Loucy (cell line): Measurements from ENCODE around the gene DPF3.

Experiments
- H2AFZ ChIP-seq: fragments of 200-600 bp; sonication (generic); 2 replicates; pipeline ENCODE4 v1.6.0; 2016; ENCODE audit warnings: antibody characterized with exemption, mild to moderate bottlenecking, low read length, moderate library complexity
- H3F3A ChIP-seq: fragments of 200-600 bp; 2 replicates; pipeline ENCODE4 v1.6.0; 2016; ENCODE audit warnings: antibody characterized with exemption, low read depth, mild to moderate bottlenecking
- H3K27me3 ChIP-seq: fragments of 200-600 bp; sonication (generic); 2 replicates; pipeline ENCODE4 v1.6.1; 2014; ENCODE audit warnings: low read length, mild to moderate bottlenecking; ENCODE audit not compliant: insufficient read depth, poor library complexity, severe bottlenecking
- H3K36me3 ChIP-seq: fragments of 200-600 bp; sonication (generic); 2 replicates; pipeline ENCODE4 v1.6.1; 2016; ENCODE audit warnings: low read length; ENCODE audit not compliant: insufficient read depth
- H3K4me1 ChIP-seq: fragments of 200-600 bp; sonication (generic); 2 replicates; pipeline ENCODE4 v1.5.1; 2014; ENCODE audit warnings: low read length, mild to moderate bottlenecking; ENCODE audit not compliant: insufficient read depth, poor library complexity, severe bottlenecking
- H3K4me2 ChIP-seq: fragments of 200-600 bp; sonication (generic); 2 replicates; pipeline ENCODE4 v1.6.0; 2014; ENCODE audit warnings: antibody characterized with exemption, low read length, low read depth, mild to moderate bottlenecking; ENCODE audit not compliant: poor library complexity, severe bottlenecking
- H3K4me3 ChIP-seq: fragments of 200-600 bp; sonication (generic); 2 replicates; pipeline ENCODE4 v1.5.1; 2014; ENCODE audit warnings: low read length, mild to moderate bottlenecking, mixed read lengths; ENCODE audit not compliant: poor library complexity, severe bottlenecking
- H3K79me2 ChIP-seq: fragments of 200-600 bp; sonication (generic); 2 replicates; pipeline ENCODE4 v1.6.1; 2014; ENCODE audit warnings: low read length; ENCODE audit not compliant: insufficient read depth
- H3K9ac ChIP-seq: fragments of 200-600 bp; sonication (generic); 2 replicates; pipeline ENCODE4 v1.6.0; 2014; ENCODE audit warnings: mild to moderate bottlenecking, low read depth, low read length, moderate library complexity; ENCODE audit not compliant: poor library complexity, severe bottlenecking
- H3K9me2 ChIP-seq: fragments of 200-600 bp; sonication (generic); replicated peaks from 2 replicates; pipeline ENCODE4 v1.6.1; 2016; ENCODE audit warnings: low read depth, low read length, mixed read lengths
- H3K9me3 ChIP-seq: fragments of 200-600 bp; sonication (generic); 2 replicates; pipeline ENCODE4 v1.6.1; 2014; ENCODE audit warnings: mild to moderate bottlenecking, antibody characterized with exemption, low read length, low read depth; ENCODE audit not compliant: insufficient read depth
- H4K20me1 ChIP-seq: fragments of 200-600 bp; sonication (generic); 2 replicates; pipeline ENCODE4 v1.6.0; 2014; ENCODE audit warnings: antibody characterized with exemption, low read length, mild to moderate bottlenecking; ENCODE audit not compliant: insufficient read depth, poor library complexity, severe bottlenecking
- EZH2phosphoT487 ChIP-seq: fragments of 200-600 bp; IDR thresholded peaks from 2 replicates; pipeline ENCODE4 v1.6.1; 2018; ENCODE audit warnings: antibody characterized with exemption, mild to moderate bottlenecking, moderate library complexity, borderline replicate concordance
- TF ChIP-seq, protein P1 (sequence below): fragments of 200-600 bp; sonication (generic); conservative IDR thresholded peaks from 2 replicates; pipeline ENCODE4 v1.5.1; 2014; ENCODE audit warnings: mild to moderate bottlenecking, antibody characterized with exemption, low read length

The DPF3 gene

DNA sequence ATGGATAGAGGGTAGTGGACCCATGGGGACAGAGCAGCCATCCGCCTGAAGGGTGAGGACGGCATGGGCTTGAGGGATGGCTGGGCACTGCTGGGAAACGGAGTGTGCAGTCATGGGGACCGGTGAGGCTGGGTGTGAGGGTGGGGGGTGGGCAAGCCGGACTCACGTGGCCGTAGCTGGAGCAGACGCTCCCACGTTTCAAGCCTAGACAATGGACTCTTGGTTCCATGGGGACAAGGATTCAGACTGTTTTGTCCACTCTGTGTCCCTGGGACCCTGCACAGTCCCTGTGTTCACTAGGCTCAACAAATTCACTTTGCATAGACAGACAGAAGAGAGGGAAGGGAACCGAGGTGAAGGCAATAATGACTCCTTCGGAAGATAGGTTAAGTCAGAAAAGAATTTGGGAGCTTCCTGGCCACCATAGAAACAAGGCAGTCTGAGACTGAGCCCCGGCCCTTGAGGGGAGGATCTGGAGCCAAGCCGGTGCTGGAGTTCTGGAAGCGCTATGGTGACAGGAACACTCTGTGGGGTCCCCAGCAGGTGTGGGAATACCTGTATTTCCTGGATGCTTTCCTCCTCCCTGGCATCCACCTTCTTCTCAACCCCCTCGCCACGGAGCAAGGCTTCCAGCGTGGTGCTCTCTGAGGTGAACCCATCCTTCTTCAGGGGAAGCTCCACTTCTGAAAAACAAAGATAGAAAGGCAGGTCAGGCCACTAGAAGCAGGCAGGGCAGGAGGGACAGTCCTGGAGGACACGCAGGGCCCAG lies 162.5 kb downstream of the DPF3 start:
- H3K27me3 ChIP-seq = no peaks in the 10 kb centered on the region
- TF ChIP-seq, protein P1, sequence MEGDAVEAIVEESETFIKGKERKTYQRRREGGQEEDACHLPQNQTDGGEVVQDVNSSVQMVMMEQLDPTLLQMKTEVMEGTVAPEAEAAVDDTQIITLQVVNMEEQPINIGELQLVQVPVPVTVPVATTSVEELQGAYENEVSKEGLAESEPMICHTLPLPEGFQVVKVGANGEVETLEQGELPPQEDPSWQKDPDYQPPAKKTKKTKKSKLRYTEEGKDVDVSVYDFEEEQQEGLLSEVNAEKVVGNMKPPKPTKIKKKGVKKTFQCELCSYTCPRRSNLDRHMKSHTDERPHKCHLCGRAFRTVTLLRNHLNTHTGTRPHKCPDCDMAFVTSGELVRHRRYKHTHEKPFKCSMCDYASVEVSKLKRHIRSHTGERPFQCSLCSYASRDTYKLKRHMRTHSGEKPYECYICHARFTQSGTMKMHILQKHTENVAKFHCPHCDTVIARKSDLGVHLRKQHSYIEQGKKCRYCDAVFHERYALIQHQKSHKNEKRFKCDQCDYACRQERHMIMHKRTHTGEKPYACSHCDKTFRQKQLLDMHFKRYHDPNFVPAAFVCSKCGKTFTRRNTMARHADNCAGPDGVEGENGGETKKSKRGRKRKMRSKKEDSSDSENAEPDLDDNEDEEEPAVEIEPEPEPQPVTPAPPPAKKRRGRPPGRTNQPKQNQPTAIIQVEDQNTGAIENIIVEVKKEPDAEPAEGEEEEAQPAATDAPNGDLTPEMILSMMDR = no peak
- TF ChIP-seq EZH2phosphoT487 = no peak

GRCh38 chr14:72730468-72730867 lies 163.4 kb downstream of the DPF3 start:
- TF ChIP-seq, protein P1 = no peak
- no peak for TF ChIP-seq EZH2phosphoT487
- Histone ChIP-seq H3K9me3 (no peaks in the 10 kb centered on the region), H3K4me2 (no peak overlapping the region), H3K4me1 (no peaks in the 10 kb centered on the region), H3K27me3 (no peaks in the 10 kb centered on the region), H3F3A (no peaks in the 10 kb centered on the region), H3K9me2 (no peaks in the 10 kb centered on the region), H3K9ac (no peak overlapping the region), H2AFZ (no peak overlapping the region), H4K20me1 (peaks cover 3% of the 10 kb centered on the region), H3K4me3 (no peak overlapping the region), H3K36me3 (peaks cover 78% of the 10 kb centered on the region; the same call in 1 of the 2 replicates), H3K79me2 (peaks cover 20% of the 10 kb centered on the region; the same call in 1 of the 2 replicates)

More for the DNA sequence above, 162.5 kb downstream of the DPF3 start:
- peaks cover 75% of the 10 kb centered on the region; the same call in 1 of the 2 replicates for H3K36me3 ChIP-seq
- H3K9ac ChIP-seq = no peak overlapping the region
- peaks cover 3% of the 10 kb centered on the region for H4K20me1 ChIP-seq
- no peak overlapping the region for H2AFZ ChIP-seq
- no peak overlapping the region for H3K4me2 ChIP-seq
- H3K9me2 ChIP-seq = no peaks in the 10 kb centered on the region
- no peaks in the 10 kb centered on the region for H3F3A ChIP-seq
- H3K4me3 ChIP-seq = no peak overlapping the region
- H3K4me1 ChIP-seq = no peaks in the 10 kb centered on the region
- H3K9me3 ChIP-seq = no peaks in the 10 kb centered on the region
- peaks cover 28% of the 10 kb centered on the region for H3K79me2 ChIP-seq

DNA sequence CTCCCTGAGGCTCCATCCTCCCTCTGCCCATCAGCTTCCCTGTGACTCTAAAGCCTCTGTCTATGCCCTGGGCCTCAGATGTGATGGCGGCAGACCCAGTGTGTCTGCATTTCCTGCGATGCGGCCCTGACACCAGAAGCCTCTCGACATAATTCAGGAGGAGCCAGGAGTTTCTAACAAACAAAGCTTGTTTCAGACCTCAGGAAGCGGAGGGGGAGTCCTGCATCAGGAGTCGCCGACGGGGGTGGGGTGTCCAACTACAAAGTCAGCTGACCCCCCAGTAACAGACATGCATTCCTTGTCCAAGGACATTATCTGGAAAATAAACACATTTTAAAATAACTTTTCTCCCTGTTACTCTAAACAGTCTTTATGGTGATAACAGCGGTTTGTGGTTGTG lies 167.5 kb downstream of the DPF3 start:
- H3K27me3 ChIP-seq = no peaks in the 10 kb centered on the region

More for the DNA sequence above, 167.5 kb downstream of the DPF3 start:
- Histone ChIP-seq H3K4me2 (no peak overlapping the region), H3K4me1 (no peaks in the 10 kb centered on the region), H3K4me3 (no peak overlapping the region), H3F3A (no peaks in the 10 kb centered on the region), H3K9ac (no peak overlapping the region), H3K79me2 (no peaks in the 10 kb centered on the region), H3K9me2 (no peaks in the 10 kb centered on the region), H4K20me1 (no peaks in the 10 kb centered on the region), H2AFZ (no peak overlapping the region), H3K36me3 (peaks cover 86% of the 10 kb centered on the region; the same call in 1 of the 2 replicates), H3K9me3 (no peaks in the 10 kb centered on the region)
- TF ChIP-seq, protein P1 = no peak
- TF ChIP-seq EZH2phosphoT487 = no peak
